WERI-Rb-1 (cell line): Measurements from ENCODE around the gene FNDC3B.
"Not testable (repeated sequence)": the region's sequence is repeated elsewhere in the genome, so short reads cannot be mapped to it uniquely, and the experiment has no call there.

Experiments
- DNase-seq: peaks from one replicate; pipeline ENCODE4 v3.0.0-alpha.2; 2020
- H3K27ac ChIP-seq: fragments of 250-450 bp; sonication (Bioruptor Pico); 2 replicates; pipeline ENCODE4 v1.5.1; 2020; ENCODE audit warnings: mild to moderate bottlenecking, moderate library complexity
- H3K27me3 ChIP-seq: fragments of 250-450 bp; sonication (Bioruptor Pico); 2 replicates; pipeline ENCODE4 v1.5.1; 2021; ENCODE audit warnings: mild to moderate bottlenecking, low read depth, moderate library complexity; ENCODE audit not compliant: insufficient read depth, severe bottlenecking
- H3K36me3 ChIP-seq: fragments of 250-450 bp; sonication (Bioruptor Pico); 2 replicates; pipeline ENCODE4 v1.5.1; 2020; ENCODE audit warnings: mild to moderate bottlenecking, moderate library complexity
- H3K4me3 ChIP-seq: 2 replicates; pipeline ENCODE4 v1.5.1; 2011; ENCODE audit warnings: low read depth, mild to moderate bottlenecking, control low read depth, low read length
- H3K9me3 ChIP-seq: fragments of 250-450 bp; sonication (Bioruptor Pico); 2 replicates; pipeline ENCODE4 v1.5.1; 2021; ENCODE audit warnings: mild to moderate bottlenecking, moderate library complexity; ENCODE audit not compliant: severe bottlenecking
- CTCF ChIP-seq: IDR thresholded peaks from 2 replicates; pipeline ENCODE4 v1.5.1; 2011; ENCODE audit warnings: low read depth, mild to moderate bottlenecking, control low read depth, inconsistent platforms, low read length

Gene FNDC3B

GRCh38 chr3:172236771-172237742 lies 197.7 kb downstream of the FNDC3B start:
- DNase-seq: no peak
- Histone ChIP-seq H3K9me3 (no peaks in the 10 kb centered on the region), H3K27me3 (no peaks in the 10 kb centered on the region), H3K4me3 (no peak overlapping the region), H3K27ac (no peak overlapping the region), H3K36me3 (no peaks in the 10 kb centered on the region)
- TF ChIP-seq CTCF: no peak

- no peak overlapping the region for H3K27ac ChIP-seq
- no peaks in the 10 kb centered on the region for H3K27me3 ChIP-seq
- H3K9me3 ChIP-seq: peaks cover 2% of the 10 kb centered on the region
- no peak for DNase-seq
- no peaks in the 10 kb centered on the region for H3K36me3 ChIP-seq
- TF ChIP-seq CTCF: no peak
- no peak overlapping the region for H3K4me3 ChIP-seq
These were observed 198.8 kb downstream of the FNDC3B start for GRCh38 chr3:172238188-172238587.

- no peaks in the 10 kb centered on the region for H3K36me3 ChIP-seq
- TF ChIP-seq CTCF: no peak
- H3K9me3 ChIP-seq: peaks cover 3% of the 10 kb centered on the region
- no peak overlapping the region for H3K27ac ChIP-seq
- H3K4me3 ChIP-seq: no peak overlapping the region
- no peak for DNase-seq
- H3K27me3 ChIP-seq: no peaks in the 10 kb centered on the region
These were observed 199.9 kb downstream of the FNDC3B start for GRCh38 chr3:172239218-172239790.

- no peak for TF ChIP-seq CTCF
- peaks cover 3% of the 10 kb centered on the region for H3K9me3 ChIP-seq
- H3K36me3 ChIP-seq: no peaks in the 10 kb centered on the region
- DNase-seq: no peak
- no peak overlapping the region for H3K27ac ChIP-seq
- no peaks in the 10 kb centered on the region for H3K27me3 ChIP-seq
- no peak overlapping the region for H3K4me3 ChIP-seq
These were observed 202.0 kb downstream of the FNDC3B start for GRCh38 chr3:172241405-172241804.

GRCh38 chr3:172242471-172242870 lies 203.1 kb downstream of the FNDC3B start:
- H3K4me3 ChIP-seq, H3K36me3 ChIP-seq, H3K9me3 ChIP-seq, H3K27ac ChIP-seq, H3K27me3 ChIP-seq, DNase-seq: not testable (repeated sequence)

GRCh38 chr3:172243376-172243775 lies 204.0 kb downstream of the FNDC3B start:
- not testable (repeated sequence) for H3K4me3 ChIP-seq, H3K27me3 ChIP-seq, DNase-seq, H3K27ac ChIP-seq, H3K9me3 ChIP-seq, H3K36me3 ChIP-seq

GRCh38 chr3:172244011-172244410 lies 204.6 kb downstream of the FNDC3B start:
- no peak for DNase-seq
- H3K27ac ChIP-seq: no peak overlapping the region
- no peaks in the 10 kb centered on the region for H3K27me3 ChIP-seq
- no peak overlapping the region for H3K4me3 ChIP-seq
- H3K9me3 ChIP-seq: peaks cover 3% of the 10 kb centered on the region
- no peaks in the 10 kb centered on the region for H3K36me3 ChIP-seq
- no peak for TF ChIP-seq CTCF
